Liver (tissue), 9 donors: ENCODE data around the gene ZNF574. TPM values are rescaled to one million over a fixed set of nuclear protein-coding genes. Genes with fewer than 3 reads are reported as not detected.

ENCODE experiments used
- DNase-seq: peaks from one replicate; pipeline ENCODE4 v3.0.0-alpha.2; 2017; ENCODE audit warnings: low spot score
- H3K27ac ChIP-seq, 2 donors: one replicate each; pipeline ENCODE4 v1.7.0; 2013; ENCODE audit warnings: inconsistent platforms in 2 of 2, low read length in 2 of 2, control low read depth in 1 of 2, low read depth in 1 of 2, mild to moderate bottlenecking in 1 of 2
- H3K27me3 ChIP-seq, 4 donors: one replicate each; pipeline versions ENCODE4 v1.6.1 to v1.7.0; 2013; ENCODE audit warnings: low read length in 3 of 4, inconsistent platforms in 1 of 4, mild to moderate bottlenecking in 1 of 4, moderate library complexity in 1 of 4; ENCODE audit not compliant: control insufficient read depth in 4 of 4, insufficient read depth in 4 of 4
- H3K36me3 ChIP-seq, 4 donors: one replicate each; pipeline versions ENCODE4 v1.6.1 to v1.7.0; 2013; ENCODE audit warnings: low read length in 3 of 4, mild to moderate bottlenecking in 3 of 4, low read depth in 1 of 4, moderate library complexity in 1 of 4; ENCODE audit not compliant: control insufficient read depth in 4 of 4, insufficient read depth in 3 of 4
- H3K4me1 ChIP-seq, 4 donors: one replicate each; pipeline versions ENCODE4 v1.6.1 to v1.7.0; 2013; ENCODE audit warnings: low read length in 3 of 4, mild to moderate bottlenecking in 3 of 4, moderate library complexity in 1 of 4; ENCODE audit not compliant: control insufficient read depth in 4 of 4, insufficient read depth in 4 of 4
- H3K4me3 ChIP-seq, 3 donors: one replicate each; pipeline versions ENCODE4 v1.6.1 to v1.7.0; 2013; ENCODE audit warnings: low read length in 3 of 3, control low read depth in 1 of 3, low read depth in 1 of 3, mild to moderate bottlenecking in 1 of 3
- H3K9ac ChIP-seq, 2 donors: one replicate each; pipeline ENCODE4 v1.7.0; 2013; ENCODE audit warnings: low read length in 2 of 2, mild to moderate bottlenecking in 2 of 2, moderate library complexity in 2 of 2, control low read depth in 1 of 2, low read depth in 1 of 2
- H3K9me3 ChIP-seq, 4 donors: one replicate each; pipeline versions ENCODE4 v1.6.1 to v1.7.0; 2013; ENCODE audit warnings: low read length in 3 of 4; ENCODE audit not compliant: control insufficient read depth in 4 of 4
- EGR1 ChIP-seq, 2 donors: IDR thresholded peaks; 2 replicates each; pipeline ENCODE4 v1.6.1; 2016 to 2018; ENCODE audit warnings: antibody characterized with exemption in 2 of 2, low read depth in 2 of 2
- FOXA1 ChIP-seq: IDR thresholded peaks from 2 replicates; pipeline ENCODE4 v1.6.1; 2016; ENCODE audit warnings: antibody characterized with exemption
- FOXA2 ChIP-seq: IDR thresholded peaks from 2 replicates; pipeline ENCODE4 v1.6.1; 2016; ENCODE audit warnings: antibody characterized with exemption
- GABPA ChIP-seq, 2 donors: IDR thresholded peaks in 1 of 2; conservative IDR thresholded peaks in 1 of 2; 2 replicates each; pipeline ENCODE4 v1.6.1; 2016; ENCODE audit warnings: antibody characterized with exemption in 2 of 2, mild to moderate bottlenecking in 1 of 2, moderate library complexity in 1 of 2
- HNF4A ChIP-seq, 2 donors: conservative IDR thresholded peaks; 2 replicates each; pipeline ENCODE4 v1.6.1; 2016; ENCODE audit warnings: antibody characterized with exemption in 2 of 2, mild to moderate bottlenecking in 2 of 2
- HNF4G ChIP-seq: IDR thresholded peaks from 2 replicates; pipeline ENCODE4 v1.6.1; 2016; ENCODE audit warnings: antibody characterized with exemption
- JUND ChIP-seq, 2 donors: IDR thresholded peaks; 2 replicates each; pipeline ENCODE4 v1.6.1; 2016; ENCODE audit warnings: antibody characterized with exemption in 2 of 2
- NR2F2 ChIP-seq: IDR thresholded peaks from 2 replicates; pipeline ENCODE4 v1.6.1; 2016; ENCODE audit warnings: antibody characterized with exemption
- RAD21 ChIP-seq, 2 donors: IDR thresholded peaks; 2 replicates each; pipeline ENCODE4 v1.6.1; 2016; ENCODE audit warnings: antibody characterized with exemption in 2 of 2, mild to moderate bottlenecking in 2 of 2
- RXRA ChIP-seq, 2 donors: IDR thresholded peaks; 2 replicates each; pipeline ENCODE4 v1.6.1; 2017 to 2018; ENCODE audit warnings: antibody characterized with exemption in 2 of 2, mild to moderate bottlenecking in 1 of 2
- SP1 ChIP-seq: IDR thresholded peaks from 2 replicates; pipeline ENCODE4 v1.6.1; 2018; ENCODE audit warnings: antibody characterized with exemption, mild to moderate bottlenecking
- TAF1 ChIP-seq: conservative IDR thresholded peaks from 2 replicates; pipeline ENCODE4 v1.6.1; 2016; ENCODE audit warnings: antibody characterized with exemption, mild to moderate bottlenecking
- YY1 ChIP-seq: IDR thresholded peaks from 2 replicates; pipeline ENCODE4 v1.6.1; 2016; ENCODE audit warnings: antibody characterized with exemption, mild to moderate bottlenecking
- WGBS: extraction: QIAGEN DNeasy Blood & Tissue Kit; methylation state at CpG from one replicate; pipeline ENCODE4 v1.1.7; 2013; 5-methylcytosine and 5-hydroxymethylcytosine counted together
- polyA plus RNA-seq, 2 donors: library from polyadenylated mRNA; stranded (reverse) in 1 of 2; unstranded in 1 of 2; fragments of 200-250 nt in 1 of 2; fragments of >200 nt in 1 of 2; fragmentation: Nextera tagmentation in 1 of 2; extraction: Ambion mirVana in 1 of 2; gene quantifications; one replicate each; pipeline versions ENCODE4 v1.2.1 to v1.2.3, GENCODE V29; 2013 to 2015
- total RNA-seq, 2 donors: library from RNA; depleted of rRNA; stranded (reverse); fragments of >200 nt; gene quantifications; one replicate each; pipeline ENCODE4 v1.2.3, GENCODE V29; 2014
- TF ChIP-seq, protein P1 (sequence below): IDR thresholded peaks from 2 replicates; pipeline ENCODE4 v1.6.1; 2016; ENCODE audit warnings: antibody characterized with exemption
- TF ChIP-seq, protein P2 (sequence below): IDR thresholded peaks from 2 replicates; pipeline ENCODE4 v1.6.1; 2016; ENCODE audit warnings: antibody characterized with exemption
- TF ChIP-seq, protein P3 (sequence below): IDR thresholded peaks from 2 replicates; pipeline ENCODE4 v1.6.1; 2016; ENCODE audit warnings: antibody characterized with exemption, mild to moderate bottlenecking
- TF ChIP-seq, protein P4 (sequence below): IDR thresholded peaks from 2 replicates; pipeline ENCODE4 v1.6.1; 2016; ENCODE audit warnings: antibody characterized with exemption
- TF ChIP-seq, protein P5 (sequence below): fragments of 150-350 bp; IDR thresholded peaks from 2 replicates; pipeline ENCODE4 v1.5.1; 2017; ENCODE audit warnings: improper control_type of control experiment, low read depth, low read length; ENCODE audit not compliant: missing input control
- donor health status: healthy.
- donor health status: healthy.
- donor health status: healthy.
- donor health status: healthy.
- donor health status: healthy.

ZNF574 gene
- total and polyA plus RNA-seq, 4 donors: 3.3 to 7.4 (median 6.5) TPM

DNA sequence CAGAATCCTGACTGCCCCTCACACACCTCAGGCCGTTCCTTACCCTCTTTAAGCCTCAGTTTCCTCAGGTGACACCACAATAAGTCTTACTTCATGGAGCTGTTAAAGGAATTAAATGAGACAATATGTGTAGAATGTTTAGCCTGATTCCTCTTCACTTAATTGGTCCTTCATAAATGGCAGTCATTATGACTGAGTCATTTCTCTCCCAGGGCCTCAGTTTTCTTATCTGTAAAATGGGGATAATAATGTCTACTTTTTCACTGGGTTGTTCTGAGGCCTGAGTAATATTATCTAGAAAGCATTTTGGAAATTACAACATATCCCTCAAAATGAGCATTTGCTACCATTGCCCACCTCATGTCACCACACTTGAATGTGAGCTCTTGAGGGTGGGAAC lies 34.7 kb downstream of the ZNF574 start:
- peaks cover 0 to 2% (median 0%) of the 10 kb centered on the region in 4 donors for H3K27me3 ChIP-seq
- H3K27ac ChIP-seq: no peak overlapping the region
- H3K4me3 ChIP-seq: no peak overlapping the region
- H3K9ac ChIP-seq: no peak overlapping the region
- DNase-seq: no peak
- H3K36me3 ChIP-seq: no peaks in the 10 kb centered on the region
- TF ChIP-seq RAD21 (IDR thresholded peaks at IDR 0.05) (no peak), TAF1 (no peak), SP1 (no peak), JUND (IDR thresholded peaks at IDR 0.05) (no peak), NR2F2 (no peak), YY1 (no peak), EGR1 (IDR thresholded peaks at IDR 0.05; ENCODE audit: low read depth in 2 of 2) (no peak), GABPA (IDR thresholded peaks at IDR 0.05 in 1 of 2, conservative IDR thresholded peaks at IDR 0.05 in 1 of 2) (no peak), FOXA2 (no peak), RXRA (IDR thresholded peaks at IDR 0.05) (no peak), HNF4A (conservative IDR thresholded peaks at IDR 0.05) (no peak), FOXA1 (no peak), HNF4G (no peak)
- TF ChIP-seq, protein P1, sequence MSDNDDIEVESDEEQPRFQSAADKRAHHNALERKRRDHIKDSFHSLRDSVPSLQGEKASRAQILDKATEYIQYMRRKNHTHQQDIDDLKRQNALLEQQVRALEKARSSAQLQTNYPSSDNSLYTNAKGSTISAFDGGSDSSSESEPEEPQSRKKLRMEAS: no peak
- TF ChIP-seq, protein P2, sequence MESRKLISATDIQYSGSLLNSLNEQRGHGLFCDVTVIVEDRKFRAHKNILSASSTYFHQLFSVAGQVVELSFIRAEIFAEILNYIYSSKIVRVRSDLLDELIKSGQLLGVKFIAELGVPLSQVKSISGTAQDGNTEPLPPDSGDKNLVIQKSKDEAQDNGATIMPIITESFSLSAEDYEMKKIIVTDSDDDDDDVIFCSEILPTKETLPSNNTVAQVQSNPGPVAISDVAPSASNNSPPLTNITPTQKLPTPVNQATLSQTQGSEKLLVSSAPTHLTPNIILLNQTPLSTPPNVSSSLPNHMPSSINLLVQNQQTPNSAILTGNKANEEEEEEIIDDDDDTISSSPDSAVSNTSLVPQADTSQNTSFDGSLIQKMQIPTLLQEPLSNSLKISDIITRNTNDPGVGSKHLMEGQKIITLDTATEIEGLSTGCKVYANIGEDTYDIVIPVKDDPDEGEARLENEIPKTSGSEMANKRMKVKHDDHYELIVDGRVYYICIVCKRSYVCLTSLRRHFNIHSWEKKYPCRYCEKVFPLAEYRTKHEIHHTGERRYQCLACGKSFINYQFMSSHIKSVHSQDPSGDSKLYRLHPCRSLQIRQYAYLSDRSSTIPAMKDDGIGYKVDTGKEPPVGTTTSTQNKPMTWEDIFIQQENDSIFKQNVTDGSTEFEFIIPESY: no peak
- H3K9me3 ChIP-seq: no peaks in the 10 kb centered on the region
- 63% methylated on average over 1 of the region's 1 CpG for WGBS
- no peaks in the 10 kb centered on the region for H3K4me1 ChIP-seq

DNA sequence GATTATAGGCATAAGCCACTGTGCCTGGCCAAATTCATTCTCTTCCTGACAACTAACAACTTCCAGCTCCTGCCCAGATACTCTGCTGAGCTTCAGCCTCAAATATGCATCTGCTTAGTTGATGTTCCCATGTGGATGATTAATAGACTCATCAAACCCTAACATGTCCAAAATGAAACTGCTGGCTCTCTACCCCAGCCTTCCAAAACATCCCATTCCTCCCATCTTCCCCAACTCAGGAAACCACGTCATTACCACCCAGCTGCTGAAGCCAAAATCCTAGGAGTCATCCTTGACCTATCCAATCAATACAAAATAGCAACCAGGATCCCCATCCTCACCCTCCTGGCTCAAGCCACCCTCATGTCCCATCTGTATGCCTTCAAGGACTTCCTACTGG lies 35.4 kb downstream of the ZNF574 start:
- H3K9me3 ChIP-seq: no peaks in the 10 kb centered on the region
- 69% methylated on average over 1 of the region's 1 CpG for WGBS
- no peak overlapping the region for H3K9ac ChIP-seq
- no peaks in the 10 kb centered on the region for H3K36me3 ChIP-seq
- H3K4me3 ChIP-seq: no peak overlapping the region
- no peak overlapping the region for H3K27ac ChIP-seq
- H3K4me1 ChIP-seq: no peaks in the 10 kb centered on the region
- TF ChIP-seq, protein P1: no peak
- no peak for TF ChIP-seq RXRA (IDR thresholded peaks at IDR 0.05)
- TF ChIP-seq GABPA (IDR thresholded peaks at IDR 0.05 in 1 of 2, conservative IDR thresholded peaks at IDR 0.05 in 1 of 2): no peak
- TF ChIP-seq, protein P3, sequence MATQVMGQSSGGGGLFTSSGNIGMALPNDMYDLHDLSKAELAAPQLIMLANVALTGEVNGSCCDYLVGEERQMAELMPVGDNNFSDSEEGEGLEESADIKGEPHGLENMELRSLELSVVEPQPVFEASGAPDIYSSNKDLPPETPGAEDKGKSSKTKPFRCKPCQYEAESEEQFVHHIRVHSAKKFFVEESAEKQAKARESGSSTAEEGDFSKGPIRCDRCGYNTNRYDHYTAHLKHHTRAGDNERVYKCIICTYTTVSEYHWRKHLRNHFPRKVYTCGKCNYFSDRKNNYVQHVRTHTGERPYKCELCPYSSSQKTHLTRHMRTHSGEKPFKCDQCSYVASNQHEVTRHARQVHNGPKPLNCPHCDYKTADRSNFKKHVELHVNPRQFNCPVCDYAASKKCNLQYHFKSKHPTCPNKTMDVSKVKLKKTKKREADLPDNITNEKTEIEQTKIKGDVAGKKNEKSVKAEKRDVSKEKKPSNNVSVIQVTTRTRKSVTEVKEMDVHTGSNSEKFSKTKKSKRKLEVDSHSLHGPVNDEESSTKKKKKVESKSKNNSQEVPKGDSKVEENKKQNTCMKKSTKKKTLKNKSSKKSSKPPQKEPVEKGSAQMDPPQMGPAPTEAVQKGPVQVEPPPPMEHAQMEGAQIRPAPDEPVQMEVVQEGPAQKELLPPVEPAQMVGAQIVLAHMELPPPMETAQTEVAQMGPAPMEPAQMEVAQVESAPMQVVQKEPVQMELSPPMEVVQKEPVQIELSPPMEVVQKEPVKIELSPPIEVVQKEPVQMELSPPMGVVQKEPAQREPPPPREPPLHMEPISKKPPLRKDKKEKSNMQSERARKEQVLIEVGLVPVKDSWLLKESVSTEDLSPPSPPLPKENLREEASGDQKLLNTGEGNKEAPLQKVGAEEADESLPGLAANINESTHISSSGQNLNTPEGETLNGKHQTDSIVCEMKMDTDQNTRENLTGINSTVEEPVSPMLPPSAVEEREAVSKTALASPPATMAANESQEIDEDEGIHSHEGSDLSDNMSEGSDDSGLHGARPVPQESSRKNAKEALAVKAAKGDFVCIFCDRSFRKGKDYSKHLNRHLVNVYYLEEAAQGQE: no peak
- TF ChIP-seq TAF1: no peak
- no peak for TF ChIP-seq JUND (IDR thresholded peaks at IDR 0.05)
- TF ChIP-seq, protein P4, sequence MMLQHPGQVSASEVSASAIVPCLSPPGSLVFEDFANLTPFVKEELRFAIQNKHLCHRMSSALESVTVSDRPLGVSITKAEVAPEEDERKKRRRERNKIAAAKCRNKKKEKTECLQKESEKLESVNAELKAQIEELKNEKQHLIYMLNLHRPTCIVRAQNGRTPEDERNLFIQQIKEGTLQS: no peak
- TF ChIP-seq FOXA2: no peak
- no peak for TF ChIP-seq RAD21 (IDR thresholded peaks at IDR 0.05)
- TF ChIP-seq, protein P5, sequence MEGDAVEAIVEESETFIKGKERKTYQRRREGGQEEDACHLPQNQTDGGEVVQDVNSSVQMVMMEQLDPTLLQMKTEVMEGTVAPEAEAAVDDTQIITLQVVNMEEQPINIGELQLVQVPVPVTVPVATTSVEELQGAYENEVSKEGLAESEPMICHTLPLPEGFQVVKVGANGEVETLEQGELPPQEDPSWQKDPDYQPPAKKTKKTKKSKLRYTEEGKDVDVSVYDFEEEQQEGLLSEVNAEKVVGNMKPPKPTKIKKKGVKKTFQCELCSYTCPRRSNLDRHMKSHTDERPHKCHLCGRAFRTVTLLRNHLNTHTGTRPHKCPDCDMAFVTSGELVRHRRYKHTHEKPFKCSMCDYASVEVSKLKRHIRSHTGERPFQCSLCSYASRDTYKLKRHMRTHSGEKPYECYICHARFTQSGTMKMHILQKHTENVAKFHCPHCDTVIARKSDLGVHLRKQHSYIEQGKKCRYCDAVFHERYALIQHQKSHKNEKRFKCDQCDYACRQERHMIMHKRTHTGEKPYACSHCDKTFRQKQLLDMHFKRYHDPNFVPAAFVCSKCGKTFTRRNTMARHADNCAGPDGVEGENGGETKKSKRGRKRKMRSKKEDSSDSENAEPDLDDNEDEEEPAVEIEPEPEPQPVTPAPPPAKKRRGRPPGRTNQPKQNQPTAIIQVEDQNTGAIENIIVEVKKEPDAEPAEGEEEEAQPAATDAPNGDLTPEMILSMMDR: no peak
- TF ChIP-seq SP1: no peak
- no peak for TF ChIP-seq EGR1 (IDR thresholded peaks at IDR 0.05; ENCODE audit: low read depth in 2 of 2)
- TF ChIP-seq YY1: no peak
- TF ChIP-seq FOXA1: no peak
- TF ChIP-seq NR2F2: no peak
- TF ChIP-seq HNF4A (conservative IDR thresholded peaks at IDR 0.05): no peak
- DNase-seq: no peak
- peaks cover 0 to 2% (median 0%) of the 10 kb centered on the region in 4 donors for H3K27me3 ChIP-seq
